Upper lobe of right lung (tissue), 1 donor: ENCODE measurements around the gene TMEM229B. TPM values are rescaled to one million over a fixed set of nuclear protein-coding genes. Genes with fewer than 3 reads are reported as not detected.
A peak's percentile ranks its signal among the peaks of the same experiment; 100 is the strongest.
"Not testable (repeated sequence)": the region's sequence is repeated elsewhere in the genome, so short reads cannot be mapped to it uniquely, and the experiment has no call there.

Experiments used
- ATAC-seq: fragments of 200-7000 bp; cut with Tn5 transposase; one replicate; pipeline ENCODE4 v1.9.1; 2020; ENCODE audit warnings: mild to moderate bottlenecking, moderate library complexity
- DNase-seq: peaks from one replicate; pipeline ENCODE4 v3.0.0-alpha.2; 2020
- H3K27ac ChIP-seq: fragments of 200-600 bp; one replicate; pipeline ENCODE4 v1.8.0; 2022
- H3K27me3 ChIP-seq: fragments of 200-600 bp; one replicate; pipeline ENCODE4 v1.8.0; 2022; ENCODE audit warnings: mild to moderate bottlenecking
- H3K36me3 ChIP-seq: fragments of 200-600 bp; one replicate; pipeline ENCODE4 v1.8.0; 2022
- H3K4me1 ChIP-seq: fragments of 200-600 bp; one replicate; pipeline ENCODE4 v1.8.0; 2022
- H3K4me3 ChIP-seq: fragments of 200-600 bp; one replicate; pipeline ENCODE4 v1.8.0; 2022; ENCODE audit warnings: mild to moderate bottlenecking
- H3K9me3 ChIP-seq: fragments of 200-600 bp; one replicate; pipeline ENCODE4 v1.8.0; 2022
- CTCF ChIP-seq: fragments of 200-600 bp; IDR thresholded peaks from one replicate; pipeline ENCODE4 v1.8.0; 2022; ENCODE audit warnings: antibody characterized with exemption
- intact Hi-C: fragments of 100-400 bp; cut with DNase I; formaldehyde crosslinking; loops from one replicate; pipeline ENCODE4 v1.11.0; 2022
- total RNA-seq: library from RNA; stranded (reverse); fragmentation: NEBNext Ultra II Directional; extraction: Animal tissue kit (Norgen Biotek cat#: 25700); gene quantifications from one replicate; pipeline ENCODE4 v1.2.1, GENCODE V29; 2021
- donor health status: DM: no; HTN: yes; CAD: no; lungs with severe emphysema.

TMEM229B gene
- total RNA-seq, 1 donor from 2014 or later = 5.4 TPM

- H3K36me3 ChIP-seq = no peaks in the 10 kb centered on the region
- no peak for ATAC-seq
- TF ChIP-seq CTCF = no peak
- H3K27me3 ChIP-seq = no peaks in the 10 kb centered on the region
- no peaks in the 10 kb centered on the region for H3K4me1 ChIP-seq
- intact Hi-C loops = no loop called here
- no peak overlapping the region for H3K27ac ChIP-seq
- no peaks in the 10 kb centered on the region for H3K9me3 ChIP-seq
- H3K4me3 ChIP-seq = no peak overlapping the region
- no peak for DNase-seq
Measured at GRCh38 chr14:67461341-67461985, 27.1 kb downstream of the TMEM229B start.

GRCh38 chr14:67459336-67459735 lies 29.2 kb downstream of the TMEM229B start:
- DNase-seq (no peak), ATAC-seq (no peak)
- TF ChIP-seq CTCF = no peak
- Histone ChIP-seq H3K4me3 (no peak overlapping the region), H3K27ac (no peak overlapping the region), H3K9me3 (no peaks in the 10 kb centered on the region), H3K36me3 (no peaks in the 10 kb centered on the region), H3K27me3 (no peaks in the 10 kb centered on the region), H3K4me1 (no peaks in the 10 kb centered on the region)
- intact Hi-C loops = no loop called here

GRCh38 chr14:67457782-67458181 lies 30.7 kb downstream of the TMEM229B start:
- Histone ChIP-seq H3K4me3 (no peak overlapping the region), H3K4me1 (no peaks in the 10 kb centered on the region), H3K27me3 (no peaks in the 10 kb centered on the region), H3K9me3 (no peaks in the 10 kb centered on the region), H3K36me3 (no peaks in the 10 kb centered on the region), H3K27ac (no peak overlapping the region)
- intact Hi-C loops = no loop called here
- peak; percentile 69 for DNase-seq
- TF ChIP-seq CTCF = no peak
- peak; percentile 85 for ATAC-seq

- no peaks in the 10 kb centered on the region for H3K36me3 ChIP-seq
- no peaks in the 10 kb centered on the region for H3K9me3 ChIP-seq
- no peak overlapping the region for H3K27ac ChIP-seq
- H3K4me1 ChIP-seq = no peaks in the 10 kb centered on the region
- intact Hi-C loops = no loop called here
- no peak for DNase-seq
- no peak overlapping the region for H3K4me3 ChIP-seq
- no peaks in the 10 kb centered on the region for H3K27me3 ChIP-seq
- ATAC-seq = no peak
- no peak for TF ChIP-seq CTCF
Measured at GRCh38 chr14:67456732-67457131, 31.8 kb downstream of the TMEM229B start.

- ATAC-seq (no peak), DNase-seq (no peak)
- no peaks in the 10 kb centered on the region for H3K9me3 ChIP-seq
- no peaks in the 10 kb centered on the region for H3K36me3 ChIP-seq
- H3K4me3 ChIP-seq = no peak overlapping the region
- no peaks in the 10 kb centered on the region for H3K27me3 ChIP-seq
- no peaks in the 10 kb centered on the region for H3K4me1 ChIP-seq
- no peak for TF ChIP-seq CTCF
- intact Hi-C loops = no loop called here
- no peak overlapping the region for H3K27ac ChIP-seq
Measured at GRCh38 chr14:67453575-67454300, 34.8 kb downstream of the TMEM229B start.

- H3K4me1 ChIP-seq, H3K4me3 ChIP-seq, ATAC-seq, H3K27me3 ChIP-seq, intact Hi-C loops, DNase-seq, H3K9me3 ChIP-seq, H3K36me3 ChIP-seq, H3K27ac ChIP-seq: not testable (repeated sequence)
Measured at GRCh38 chr14:67451667-67452066, 36.9 kb downstream of the TMEM229B start.
